ENCODE measurements around the gene C10orf71.

The C10orf71 gene

DNA sequence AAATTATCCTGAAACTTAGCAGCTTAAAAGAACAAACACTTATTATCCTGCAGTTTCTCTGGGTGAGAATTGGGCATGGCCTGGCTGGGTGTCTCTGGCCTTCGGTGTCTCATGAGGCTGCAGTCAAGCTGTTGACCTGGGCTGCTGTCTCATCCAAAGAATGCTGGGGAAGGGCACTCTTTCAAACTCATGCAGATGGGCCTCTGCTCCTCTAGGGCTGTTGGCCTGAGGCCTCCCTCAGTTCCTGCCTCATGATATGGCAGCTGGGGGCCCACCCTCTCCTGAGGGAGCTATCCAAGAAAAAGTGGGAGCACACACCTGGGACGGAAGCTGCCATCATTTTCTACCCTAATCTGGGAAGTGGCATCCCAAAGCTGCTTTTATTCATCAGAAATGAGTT is 53.4 kb downstream of the C10orf71 start:
- POLR2A ChIA-PET, result no interaction called here
- no peaks in the 10 kb centered on the region; the same call in 1 of the 2 replicates for H3K9me3 ChIP-seq (ENCODE audit: control insufficient read depth, insufficient read depth, low read depth, low read length)
- CTCF ChIA-PET, result interaction anchor here (0.7 kb wide), 1 partner anchor 113 kb away, joined by 3 read pairs; no protein-coding TSS in a partner anchor

DNA sequence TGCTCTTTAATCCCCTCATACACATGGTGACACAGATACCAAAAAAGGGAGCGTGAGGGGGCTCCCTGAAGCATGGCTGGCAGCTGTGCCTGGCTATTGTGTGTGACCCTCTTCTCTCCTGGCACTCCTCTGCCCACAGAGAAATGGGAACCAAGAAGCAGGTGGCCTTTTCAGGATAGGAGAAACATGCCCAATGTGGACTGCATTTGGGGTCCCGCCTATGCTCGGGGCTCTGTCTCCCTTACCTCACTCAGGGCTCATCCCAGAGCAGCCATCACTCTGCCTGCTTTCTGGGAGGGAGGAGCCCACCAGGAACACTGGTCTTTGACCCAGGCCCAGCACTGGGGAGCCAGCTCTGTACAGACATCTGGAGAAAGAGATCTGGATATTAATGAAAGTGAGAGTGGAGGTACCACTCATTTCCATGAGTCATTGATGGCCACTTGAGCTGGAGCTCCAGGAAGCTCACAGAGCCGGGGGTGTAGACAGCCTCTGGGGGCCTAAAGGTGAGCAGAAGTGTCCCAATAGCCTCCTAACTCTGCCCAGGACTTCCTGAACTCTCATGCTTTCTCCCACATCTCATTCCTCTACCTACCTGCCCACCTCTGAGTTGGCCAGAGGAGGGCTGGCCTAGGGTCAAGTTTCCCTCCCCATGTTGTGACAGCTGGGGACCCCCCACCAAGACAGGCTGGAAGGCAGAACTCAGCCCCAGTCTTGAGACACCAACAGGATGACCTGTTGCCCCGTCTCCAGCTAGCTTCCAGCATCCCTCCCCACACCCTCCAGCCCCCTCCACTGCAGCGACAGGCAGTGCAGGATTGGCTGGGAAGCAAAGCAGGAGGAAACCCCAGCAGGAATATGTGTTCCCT is 54.3 kb downstream of the C10orf71 start:
- no peak overlapping the region for H3K4me3 ChIP-seq (ENCODE audit: low read depth, low read length)
- CTCF ChIA-PET, result no interaction called here
- H3K36me3 ChIP-seq (ENCODE audit: control insufficient read depth in 2 of 2, insufficient read depth in 1 of 2, low read length in 2 of 2), result no peaks in the 10 kb centered on the region
- no peaks in the 10 kb centered on the region for H3K4me1 ChIP-seq (ENCODE audit: control insufficient read depth, insufficient read depth, low read length)
- no peaks in the 10 kb centered on the region; the same call in 1 of the 2 replicates for H3K9me3 ChIP-seq (ENCODE audit: control insufficient read depth, insufficient read depth, low read depth, low read length)
- TF ChIP-seq ZNF114 (tag by site-specific recombination; IDR thresholded peaks at IDR 0.05) (no peak), GLI4 (tag by site-specific recombination; IDR thresholded peaks at IDR 0.05) (no peak), SCRT2 (tag by site-specific recombination; IDR thresholded peaks at IDR 0.05) (peak; percentile 56; the same call in 1 of the 2 replicates), GLIS1 (tag by site-specific recombination; IDR thresholded peaks at IDR 0.05) (peak; percentile 63), ZFP3 (tag by site-specific recombination; IDR thresholded peaks at IDR 0.05; ENCODE audit: low read depth) (no peak)
- POLR2A ChIA-PET, result no interaction called here
- H3K27ac ChIP-seq (ENCODE audit: extremely low read depth, low read depth, low read length), result no peak overlapping the region

More for the DNA sequence above, 53.4 kb downstream of the C10orf71 start:
- Histone ChIP-seq H3K4me3 (ENCODE audit: low read depth, low read length) (no peak overlapping the region), H3K36me3 (ENCODE audit: control insufficient read depth in 2 of 2, insufficient read depth in 1 of 2, low read length in 2 of 2) (no peaks in the 10 kb centered on the region), H3K27ac (ENCODE audit: extremely low read depth, low read depth, low read length) (no peak overlapping the region), H3K4me1 (ENCODE audit: control insufficient read depth, insufficient read depth, low read length) (no peaks in the 10 kb centered on the region)
- TF ChIP-seq, protein P1, sequence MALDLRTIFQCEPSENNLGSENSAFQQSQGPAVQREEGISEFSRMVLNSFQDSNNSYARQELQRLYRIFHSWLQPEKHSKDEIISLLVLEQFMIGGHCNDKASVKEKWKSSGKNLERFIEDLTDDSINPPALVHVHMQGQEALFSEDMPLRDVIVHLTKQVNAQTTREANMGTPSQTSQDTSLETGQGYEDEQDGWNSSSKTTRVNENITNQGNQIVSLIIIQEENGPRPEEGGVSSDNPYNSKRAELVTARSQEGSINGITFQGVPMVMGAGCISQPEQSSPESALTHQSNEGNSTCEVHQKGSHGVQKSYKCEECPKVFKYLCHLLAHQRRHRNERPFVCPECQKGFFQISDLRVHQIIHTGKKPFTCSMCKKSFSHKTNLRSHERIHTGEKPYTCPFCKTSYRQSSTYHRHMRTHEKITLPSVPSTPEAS (tag by site-specific recombination; IDR thresholded peaks at IDR 0.05), result no peak
- no peak for TF ChIP-seq ZBTB48 (tag by site-specific recombination; IDR thresholded peaks at IDR 0.05)

GRCh38 chr10:49353895-49354566 is 55.1 kb downstream of the C10orf71 start:
- ChIA-PET POLR2A (no interaction called here), CTCF (no interaction called here)
- TF ChIP-seq ZNF585B (tag by site-specific recombination; IDR thresholded peaks at IDR 0.05) (no peak), ZBTB8A (tag by site-specific recombination; IDR thresholded peaks at IDR 0.05) (no peak), SP7 (tag by site-specific recombination; IDR thresholded peaks at IDR 0.05) (no peak), ZNF645 (tag by site-specific recombination; IDR thresholded peaks at IDR 0.05) (no peak), ZBTB48 (tag by site-specific recombination; IDR thresholded peaks at IDR 0.05) (no peak), ZNF148 (tag by site-specific recombination; IDR thresholded peaks at IDR 0.05; ENCODE audit: borderline replicate concordance) (no peak), ZNF169 (tag by site-specific recombination; IDR thresholded peaks at IDR 0.05) (no peak), ZFP3 (tag by site-specific recombination; IDR thresholded peaks at IDR 0.05; ENCODE audit: low read depth) (no peak), ZNF416 (tag by site-specific recombination; IDR thresholded peaks at IDR 0.05) (no peak), HOXA7 (CRISPR knock-in tag; IDR thresholded peaks at IDR 0.05; ENCODE audit: borderline replicate concordance) (no peak), ZNF423 (tag by site-specific recombination; IDR thresholded peaks at IDR 0.05) (no peak), ZNF391 (tag by site-specific recombination; IDR thresholded peaks at IDR 0.05; ENCODE audit: borderline replicate concordance, low read depth) (no peak)
- TF ChIP-seq, protein P2, sequence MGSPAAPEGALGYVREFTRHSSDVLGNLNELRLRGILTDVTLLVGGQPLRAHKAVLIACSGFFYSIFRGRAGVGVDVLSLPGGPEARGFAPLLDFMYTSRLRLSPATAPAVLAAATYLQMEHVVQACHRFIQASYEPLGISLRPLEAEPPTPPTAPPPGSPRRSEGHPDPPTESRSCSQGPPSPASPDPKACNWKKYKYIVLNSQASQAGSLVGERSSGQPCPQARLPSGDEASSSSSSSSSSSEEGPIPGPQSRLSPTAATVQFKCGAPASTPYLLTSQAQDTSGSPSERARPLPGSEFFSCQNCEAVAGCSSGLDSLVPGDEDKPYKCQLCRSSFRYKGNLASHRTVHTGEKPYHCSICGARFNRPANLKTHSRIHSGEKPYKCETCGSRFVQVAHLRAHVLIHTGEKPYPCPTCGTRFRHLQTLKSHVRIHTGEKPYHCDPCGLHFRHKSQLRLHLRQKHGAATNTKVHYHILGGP (tag by site-specific recombination; IDR thresholded peaks at IDR 0.05), result no peak
- H3K36me3 ChIP-seq (ENCODE audit: control insufficient read depth in 2 of 2, insufficient read depth in 1 of 2, low read length in 2 of 2), result no peaks in the 10 kb centered on the region
- H3K4me1 ChIP-seq (ENCODE audit: control insufficient read depth, insufficient read depth, low read length), result no peaks in the 10 kb centered on the region
- H3K9me3 ChIP-seq (ENCODE audit: control insufficient read depth, insufficient read depth, low read depth, low read length), result no peaks in the 10 kb centered on the region; the same call in 1 of the 2 replicates
- no peak overlapping the region for H3K4me3 ChIP-seq (ENCODE audit: low read depth, low read length)
- H3K27ac ChIP-seq (ENCODE audit: extremely low read depth, low read depth, low read length), result no peak overlapping the region
